ENCODE data around the gene DDAH1.

The DDAH1 gene

DNA sequence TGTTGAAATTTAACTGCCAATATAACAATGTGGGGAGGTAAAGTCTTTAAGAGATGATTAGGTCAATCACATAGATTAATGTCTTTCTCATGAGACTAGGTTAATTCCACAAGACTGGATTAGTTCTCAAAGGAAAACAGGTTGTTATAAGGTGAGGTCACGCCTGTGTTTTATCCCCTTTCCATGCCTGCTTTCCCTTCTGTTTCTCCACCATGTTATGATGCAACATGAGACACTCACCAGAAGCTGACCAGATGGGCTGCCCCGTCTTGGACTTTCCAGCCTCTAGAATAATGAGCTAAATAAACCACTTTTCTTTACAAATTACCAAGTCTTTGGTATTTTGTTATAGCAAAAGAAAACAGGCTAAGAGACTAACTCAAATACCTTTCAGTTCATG is 70.8 kb downstream of the DDAH1 start:
- no peak overlapping the region for H3K4me3 ChIP-seq (ENCODE audit: low read depth in 1 of 2, low read length in 1 of 2)
- H3K4me1 ChIP-seq (ENCODE audit: control insufficient read depth in 1 of 2, insufficient read depth in 1 of 2, low read depth in 1 of 2, low read length in 1 of 2), result no peaks in the 10 kb centered on the region
- no peak overlapping the region for H3K27ac ChIP-seq
- H3K27me3 ChIP-seq, result no peaks in the 10 kb centered on the region
- no peaks in the 10 kb centered on the region for H3K9me3 ChIP-seq
- no peaks in the 10 kb centered on the region for H3K36me3 ChIP-seq
- TF ChIP-seq, protein P1, sequence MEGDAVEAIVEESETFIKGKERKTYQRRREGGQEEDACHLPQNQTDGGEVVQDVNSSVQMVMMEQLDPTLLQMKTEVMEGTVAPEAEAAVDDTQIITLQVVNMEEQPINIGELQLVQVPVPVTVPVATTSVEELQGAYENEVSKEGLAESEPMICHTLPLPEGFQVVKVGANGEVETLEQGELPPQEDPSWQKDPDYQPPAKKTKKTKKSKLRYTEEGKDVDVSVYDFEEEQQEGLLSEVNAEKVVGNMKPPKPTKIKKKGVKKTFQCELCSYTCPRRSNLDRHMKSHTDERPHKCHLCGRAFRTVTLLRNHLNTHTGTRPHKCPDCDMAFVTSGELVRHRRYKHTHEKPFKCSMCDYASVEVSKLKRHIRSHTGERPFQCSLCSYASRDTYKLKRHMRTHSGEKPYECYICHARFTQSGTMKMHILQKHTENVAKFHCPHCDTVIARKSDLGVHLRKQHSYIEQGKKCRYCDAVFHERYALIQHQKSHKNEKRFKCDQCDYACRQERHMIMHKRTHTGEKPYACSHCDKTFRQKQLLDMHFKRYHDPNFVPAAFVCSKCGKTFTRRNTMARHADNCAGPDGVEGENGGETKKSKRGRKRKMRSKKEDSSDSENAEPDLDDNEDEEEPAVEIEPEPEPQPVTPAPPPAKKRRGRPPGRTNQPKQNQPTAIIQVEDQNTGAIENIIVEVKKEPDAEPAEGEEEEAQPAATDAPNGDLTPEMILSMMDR (IDR thresholded peaks at IDR 0.05), result no peak

DNA sequence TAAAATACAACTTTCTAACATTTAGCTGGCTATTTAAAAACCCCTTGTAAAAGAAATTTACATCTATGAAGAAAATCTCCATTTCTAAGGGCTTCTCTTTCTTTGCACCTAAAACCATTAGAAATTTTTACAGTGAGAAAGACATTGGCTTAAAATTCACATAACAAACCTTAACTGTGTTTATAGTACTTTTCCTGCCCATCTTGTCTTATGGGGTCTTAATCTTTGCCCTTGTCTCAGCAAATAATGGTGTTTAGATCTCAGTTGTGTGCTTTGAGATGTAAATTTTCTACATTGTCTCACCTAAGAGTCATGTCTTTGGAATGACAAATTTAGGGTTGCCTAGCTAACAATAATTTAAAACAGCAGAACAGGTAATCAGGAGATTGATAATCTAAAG is 71.5 kb downstream of the DDAH1 start:
- H3K9me3 ChIP-seq, result no peaks in the 10 kb centered on the region
- TF ChIP-seq, protein P1 (IDR thresholded peaks at IDR 0.05), result no peak
- no peaks in the 10 kb centered on the region for H3K4me1 ChIP-seq (ENCODE audit: control insufficient read depth in 1 of 2, insufficient read depth in 1 of 2, low read depth in 1 of 2, low read length in 1 of 2)
- no peaks in the 10 kb centered on the region for H3K36me3 ChIP-seq
- no peak overlapping the region for H3K27ac ChIP-seq
- no peak overlapping the region for H3K4me3 ChIP-seq (ENCODE audit: low read depth in 1 of 2, low read length in 1 of 2)
- H3K27me3 ChIP-seq, result no peaks in the 10 kb centered on the region

DNA sequence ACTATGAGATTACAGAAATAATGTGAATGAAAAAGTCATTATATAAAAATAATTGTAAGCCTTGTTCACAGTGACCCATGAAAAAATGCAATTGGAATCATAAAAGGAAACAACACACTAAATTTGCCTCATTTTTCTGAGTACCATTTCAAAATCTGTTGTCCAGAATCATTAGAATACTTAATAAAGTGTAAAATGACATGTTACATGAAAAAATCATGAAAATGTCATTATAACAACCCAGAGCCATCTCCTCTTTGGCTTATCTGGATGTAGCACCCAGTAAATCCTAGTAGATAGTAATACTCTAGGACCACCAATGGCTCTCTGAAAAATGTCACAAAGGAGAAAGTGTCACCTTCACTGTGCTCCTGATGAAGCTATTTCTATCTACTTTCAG is 76.5 kb downstream of the DDAH1 start:
- TF ChIP-seq, protein P1 (IDR thresholded peaks at IDR 0.05), result no peak
- Histone ChIP-seq H3K36me3 (no peaks in the 10 kb centered on the region), H3K27ac (no peak overlapping the region), H3K4me1 (ENCODE audit: control insufficient read depth in 1 of 2, insufficient read depth in 1 of 2, low read depth in 1 of 2, low read length in 1 of 2) (no peaks in the 10 kb centered on the region), H3K4me3 (ENCODE audit: low read depth in 1 of 2, low read length in 1 of 2) (no peak overlapping the region), H3K27me3 (no peaks in the 10 kb centered on the region), H3K9me3 (no peaks in the 10 kb centered on the region)

DNA sequence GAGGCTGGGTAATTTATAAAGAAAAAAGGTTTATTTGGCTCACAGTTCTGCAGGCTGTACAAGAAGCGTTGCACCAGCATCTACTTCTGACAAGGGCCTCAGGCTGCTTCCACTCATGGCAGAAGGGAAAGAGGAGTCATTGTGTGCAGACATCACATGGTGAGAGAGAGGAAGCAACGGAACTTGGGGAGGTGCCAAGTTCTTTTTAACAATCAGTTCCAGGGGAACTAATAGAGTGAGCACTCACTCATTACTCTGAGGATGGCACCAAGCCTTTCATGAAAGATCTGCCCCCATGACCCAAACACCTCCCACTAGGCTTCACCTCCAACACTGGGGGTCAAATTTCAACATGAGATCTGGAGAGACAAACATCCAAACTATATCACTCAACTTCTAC is 77.2 kb downstream of the DDAH1 start:
- Histone ChIP-seq H3K9me3 (no peaks in the 10 kb centered on the region), H3K36me3 (no peaks in the 10 kb centered on the region), H3K4me3 (ENCODE audit: low read depth in 1 of 2, low read length in 1 of 2) (no peak overlapping the region)

DNA sequence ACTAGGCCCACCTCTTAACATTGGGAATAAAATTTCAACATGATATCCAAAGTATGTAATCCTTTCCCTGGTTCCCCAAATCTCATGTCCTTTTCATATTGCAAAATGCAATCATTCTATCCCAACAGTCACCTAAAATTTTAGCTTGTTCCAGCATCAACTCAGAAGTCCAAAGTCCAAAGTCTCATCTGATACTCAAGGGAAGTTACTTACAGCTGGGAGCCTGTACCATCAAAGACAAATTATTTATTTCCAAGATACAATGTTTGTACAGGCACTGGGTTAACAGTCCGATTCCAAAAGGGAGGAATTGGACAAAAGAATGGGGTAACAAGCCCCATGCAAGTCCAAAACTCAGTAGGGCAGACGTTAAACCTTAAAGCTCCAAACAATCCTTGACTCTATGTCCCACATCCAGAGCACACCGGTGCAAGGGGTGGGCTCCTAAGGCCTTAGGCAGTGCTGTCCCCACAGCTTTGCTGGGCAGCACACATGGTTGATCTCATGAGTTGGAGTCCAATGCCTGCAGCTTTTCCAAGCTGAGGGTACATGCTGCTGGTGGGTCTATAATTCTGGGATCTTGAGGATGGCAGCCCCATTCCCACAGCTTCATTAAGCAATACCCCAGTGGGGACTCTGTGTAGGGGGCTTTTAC is 78.8 kb downstream of the DDAH1 start:
- no peak overlapping the region for H3K27ac ChIP-seq
- no peaks in the 10 kb centered on the region for H3K4me1 ChIP-seq (ENCODE audit: control insufficient read depth in 1 of 2, insufficient read depth in 1 of 2, low read depth in 1 of 2, low read length in 1 of 2)
- no peak overlapping the region for H3K4me3 ChIP-seq (ENCODE audit: low read depth in 1 of 2, low read length in 1 of 2)
- H3K9me3 ChIP-seq, result no peaks in the 10 kb centered on the region
- H3K27me3 ChIP-seq, result no peaks in the 10 kb centered on the region
- TF ChIP-seq, protein P1 (IDR thresholded peaks at IDR 0.05), result no peak
- H3K36me3 ChIP-seq, result no peaks in the 10 kb centered on the region

More for the DNA sequence above, 77.2 kb downstream of the DDAH1 start:
- H3K4me1 ChIP-seq (ENCODE audit: control insufficient read depth in 1 of 2, insufficient read depth in 1 of 2, low read depth in 1 of 2, low read length in 1 of 2), result no peaks in the 10 kb centered on the region
- H3K27me3 ChIP-seq, result no peaks in the 10 kb centered on the region
- H3K27ac ChIP-seq, result no peak overlapping the region
- TF ChIP-seq, protein P1 (IDR thresholded peaks at IDR 0.05), result no peak
